Activated B cell treated with CpG ODN at 0.5 μM for 24 hours (primary cell): ENCODE results near the gene B3GALT2. TPM values are rescaled to one million over a fixed set of nuclear protein-coding genes. Genes with fewer than 3 reads are reported as not detected.

ENCODE experiments used
- ATAC-seq: fragments of 200-7000 bp; cut with Tn5 transposase; one replicate; pipeline ENCODE4 v1.10.0; 2021; ENCODE audit warnings: low read depth, mild to moderate bottlenecking, moderate library complexity
- CTCF ChIA-PET: fragments of 350-600 bp; sonication (Branson Sonifier 250); formaldehyde crosslinking; loops from one replicate; lab custom pipeline; 2021; ENCODE audit warnings: antibody characterized with exemption; lab: Charles Lee
- POLR2A ChIA-PET: fragments of 350-600 bp; sonication (Branson Sonifier 250); formaldehyde crosslinking; loops from one replicate; lab custom pipeline; 2021; ENCODE audit warnings: antibody characterized with exemption; lab: Charles Lee
- DNase-seq: peaks from one replicate; pipeline ENCODE4 v3.0.0; 2022
- H3K27ac Mint-ChIP-seq: one replicate; pipeline ENCODE4 v1.8.0; 2020; ENCODE audit warnings: mixed read lengths
- H3K27me3 Mint-ChIP-seq: one replicate; pipeline ENCODE4 v1.8.0; 2021; ENCODE audit warnings: mixed read lengths
- H3K36me3 Mint-ChIP-seq: one replicate; pipeline ENCODE4 v1.8.0; 2021; ENCODE audit warnings: low read depth, mixed read lengths
- H3K4me1 Mint-ChIP-seq: one replicate; pipeline ENCODE4 v1.8.0; 2021; ENCODE audit warnings: mixed read lengths
- H3K4me3 Mint-ChIP-seq: one replicate; pipeline ENCODE4 v1.8.0; 2020; ENCODE audit warnings: mild to moderate bottlenecking, mixed read lengths
- H3K9me3 Mint-ChIP-seq: one replicate; pipeline ENCODE4 v1.8.0; 2020; ENCODE audit warnings: mixed read lengths
- intact Hi-C: fragments of 100-400 bp; cut with micrococcal nuclease; formaldehyde crosslinking; loops from one replicate; pipeline ENCODE4 v1.15.1; 2024
- total RNA-seq: library from RNA; stranded (reverse); gene quantifications from 2 replicates; pipeline ENCODE4 v1.2.3, GENCODE V29; 2022
- TF ChIP-seq, protein P1 (sequence below): fragments of 200-600 bp; IDR thresholded peaks from one replicate; pipeline ENCODE4 v1.8.0; 2022; ENCODE audit warnings: antibody characterized with exemption, mild to moderate bottlenecking

B3GALT2 gene
- total RNA-seq, 1 donor from 2014 or later: not detected

DNA sequence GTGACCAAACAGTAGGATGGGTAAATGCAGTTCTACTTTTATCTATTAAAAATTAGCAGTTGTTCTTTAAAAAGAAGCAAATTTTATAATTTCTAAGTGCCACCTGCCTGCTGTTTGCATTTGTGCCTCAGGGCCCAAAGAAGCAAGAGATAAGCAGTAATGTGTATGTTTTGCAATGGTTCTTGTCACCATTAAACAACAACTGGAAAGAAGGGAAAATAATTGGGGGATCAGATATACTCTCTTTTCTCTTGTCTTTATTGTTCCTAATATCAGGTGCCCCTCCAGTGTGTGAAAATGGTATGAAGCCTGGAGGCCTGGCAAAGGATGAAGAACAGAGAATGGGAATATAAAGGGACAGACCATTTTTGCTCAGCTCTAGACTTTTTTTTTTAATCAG, 9.6 kb downstream of the B3GALT2 start:
- DNase-seq (no peak), ATAC-seq (no peak)
- no peak overlapping the region for H3K27ac Mint-ChIP-seq
- no peaks in the 10 kb centered on the region for H3K9me3 Mint-ChIP-seq
- ChIA-PET POLR2A (interaction anchor here (0.7 kb wide), 1 partner anchor 77 kb away, joined by 7 read pairs; no protein-coding TSS in a partner anchor), CTCF (no interaction called here)
- TF ChIP-seq, protein P1, sequence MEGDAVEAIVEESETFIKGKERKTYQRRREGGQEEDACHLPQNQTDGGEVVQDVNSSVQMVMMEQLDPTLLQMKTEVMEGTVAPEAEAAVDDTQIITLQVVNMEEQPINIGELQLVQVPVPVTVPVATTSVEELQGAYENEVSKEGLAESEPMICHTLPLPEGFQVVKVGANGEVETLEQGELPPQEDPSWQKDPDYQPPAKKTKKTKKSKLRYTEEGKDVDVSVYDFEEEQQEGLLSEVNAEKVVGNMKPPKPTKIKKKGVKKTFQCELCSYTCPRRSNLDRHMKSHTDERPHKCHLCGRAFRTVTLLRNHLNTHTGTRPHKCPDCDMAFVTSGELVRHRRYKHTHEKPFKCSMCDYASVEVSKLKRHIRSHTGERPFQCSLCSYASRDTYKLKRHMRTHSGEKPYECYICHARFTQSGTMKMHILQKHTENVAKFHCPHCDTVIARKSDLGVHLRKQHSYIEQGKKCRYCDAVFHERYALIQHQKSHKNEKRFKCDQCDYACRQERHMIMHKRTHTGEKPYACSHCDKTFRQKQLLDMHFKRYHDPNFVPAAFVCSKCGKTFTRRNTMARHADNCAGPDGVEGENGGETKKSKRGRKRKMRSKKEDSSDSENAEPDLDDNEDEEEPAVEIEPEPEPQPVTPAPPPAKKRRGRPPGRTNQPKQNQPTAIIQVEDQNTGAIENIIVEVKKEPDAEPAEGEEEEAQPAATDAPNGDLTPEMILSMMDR: no peak
- H3K27me3 Mint-ChIP-seq: no peaks in the 10 kb centered on the region
- H3K36me3 Mint-ChIP-seq: peaks cover 19% of the 10 kb centered on the region
- H3K4me1 Mint-ChIP-seq: peaks cover 2% of the 10 kb centered on the region
- H3K4me3 Mint-ChIP-seq: no peak overlapping the region
- intact Hi-C loops: no loop called here

DNA sequence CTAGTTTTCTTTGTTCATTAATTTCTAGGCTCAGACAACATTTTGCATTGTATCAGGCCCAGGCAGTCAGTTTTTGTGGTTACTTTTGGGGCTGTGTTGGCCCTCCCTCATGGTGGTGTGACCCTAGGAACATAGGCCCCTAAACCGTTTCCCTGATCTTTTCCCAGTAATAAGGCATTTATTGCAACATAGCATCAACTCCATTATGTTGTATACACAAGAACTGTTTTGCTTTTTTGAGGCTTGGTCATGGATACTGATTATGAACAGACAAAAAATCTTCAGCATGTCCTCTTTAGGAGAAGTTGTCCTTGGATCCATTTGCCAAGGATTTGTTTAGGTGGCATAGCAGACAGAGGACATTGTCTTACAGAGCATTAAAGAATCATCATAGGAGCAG, 10.3 kb downstream of the B3GALT2 start:
- no peak for DNase-seq
- TF ChIP-seq, protein P1: no peak
- Mint-ChIP-seq H3K4me3 (no peak overlapping the region), H3K27ac (no peak overlapping the region), H3K27me3 (no peaks in the 10 kb centered on the region), H3K36me3 (peaks cover 19% of the 10 kb centered on the region), H3K9me3 (no peaks in the 10 kb centered on the region), H3K4me1 (peaks cover 2% of the 10 kb centered on the region)
- CTCF ChIA-PET: no interaction called here
- intact Hi-C loops: no loop called here
- POLR2A ChIA-PET: no interaction called here
- ATAC-seq: no peak

DNA sequence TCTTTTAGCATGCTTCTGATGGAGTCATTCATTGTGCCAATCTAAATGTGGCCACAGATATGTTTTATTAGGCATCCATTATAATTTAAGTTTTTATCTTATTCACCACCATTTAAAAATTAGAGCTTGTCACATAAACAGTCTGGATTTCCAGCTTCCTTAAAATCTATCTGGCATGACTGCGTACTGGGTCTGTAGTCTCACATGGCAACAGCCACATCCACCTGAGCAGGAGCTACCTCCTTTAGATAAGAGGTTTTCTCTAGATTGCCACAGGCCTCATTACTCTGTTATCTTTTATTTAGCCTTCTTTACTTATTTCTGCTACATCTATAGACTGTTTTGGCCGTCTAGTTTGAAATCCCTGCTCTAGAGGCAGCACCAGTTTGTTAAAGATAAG, 29.1 kb downstream of the B3GALT2 start:
- no peaks in the 10 kb centered on the region for H3K9me3 Mint-ChIP-seq
- no peak for ATAC-seq
- no peaks in the 10 kb centered on the region for H3K27me3 Mint-ChIP-seq
- DNase-seq: no peak
- intact Hi-C loops: loop anchor here (2.0 kb wide), 1 partner anchor 17 kb away; no protein-coding TSS in a partner anchor
- CTCF ChIA-PET: no interaction called here
- no peak overlapping the region for H3K27ac Mint-ChIP-seq
- TF ChIP-seq, protein P1: no peak
- H3K4me3 Mint-ChIP-seq: no peak overlapping the region
- POLR2A ChIA-PET: no interaction called here
- peaks cover 47% of the 10 kb centered on the region for H3K36me3 Mint-ChIP-seq
- H3K4me1 Mint-ChIP-seq: peaks cover 3% of the 10 kb centered on the region

DNA sequence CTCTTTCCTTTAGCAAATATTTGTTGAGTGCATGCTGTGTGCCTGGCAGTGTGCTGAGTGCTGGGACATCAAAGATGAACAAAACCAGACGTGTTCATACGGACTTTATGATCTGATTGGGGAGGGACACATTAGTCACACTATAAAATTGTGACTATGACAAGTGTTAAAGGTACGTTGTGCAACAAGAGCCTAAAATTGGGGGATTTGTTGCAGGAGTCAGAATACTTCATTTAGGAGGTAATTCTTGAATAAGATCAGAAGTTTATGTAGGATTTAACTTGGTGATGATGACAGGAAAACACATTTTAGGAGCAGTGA, 29.6 kb downstream of the B3GALT2 start:
- TF ChIP-seq, protein P1: no peak
- no peaks in the 10 kb centered on the region for H3K9me3 Mint-ChIP-seq
- no peak overlapping the region for H3K4me3 Mint-ChIP-seq
- ChIA-PET POLR2A (no interaction called here), CTCF (no interaction called here)
- H3K36me3 Mint-ChIP-seq: peaks cover 50% of the 10 kb centered on the region
- DNase-seq (no peak), ATAC-seq (no peak)
- no peaks in the 10 kb centered on the region for H3K27me3 Mint-ChIP-seq
- H3K27ac Mint-ChIP-seq: no peak overlapping the region
- H3K4me1 Mint-ChIP-seq: peaks cover 3% of the 10 kb centered on the region
- intact Hi-C loops: loop anchor here (2.0 kb wide), 1 partner anchor 16 kb away; no protein-coding TSS in a partner anchor

DNA sequence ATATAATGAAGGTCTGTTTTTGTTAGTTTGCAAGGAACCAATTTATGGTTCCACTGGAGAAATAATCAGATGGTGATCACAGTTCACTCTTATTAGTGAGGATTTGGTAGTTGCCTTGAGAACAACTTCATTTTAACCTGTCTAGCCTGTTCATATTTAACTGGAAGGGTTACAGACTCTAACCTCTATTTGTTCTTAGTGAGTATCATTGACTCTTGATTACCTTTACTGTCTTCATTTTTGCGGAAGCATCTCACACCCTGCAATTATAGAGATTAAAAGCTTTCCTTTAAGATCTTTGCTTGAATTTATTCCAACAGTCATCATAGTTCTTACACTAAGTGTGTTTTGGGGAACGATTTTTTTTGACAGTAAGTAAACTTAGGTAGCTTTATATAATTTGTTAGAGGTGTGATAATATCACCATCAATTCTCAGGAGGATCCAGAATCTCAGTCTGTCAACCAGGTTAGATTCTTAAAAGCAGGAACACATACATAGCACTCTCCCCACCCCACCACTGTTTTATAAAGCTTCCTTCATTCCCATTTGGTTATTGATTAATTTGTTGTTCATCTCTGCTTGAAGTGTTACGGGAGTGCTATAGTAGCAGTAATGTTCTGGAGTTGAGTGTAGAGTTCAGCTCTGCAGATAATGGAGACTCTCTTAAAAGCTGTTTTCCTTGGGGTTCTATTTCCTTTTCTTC, 30.1 kb downstream of the B3GALT2 start:
- no peak overlapping the region for H3K27ac Mint-ChIP-seq
- peaks cover 3% of the 10 kb centered on the region for H3K4me1 Mint-ChIP-seq
- H3K9me3 Mint-ChIP-seq: no peaks in the 10 kb centered on the region
- peaks cover 53% of the 10 kb centered on the region for H3K36me3 Mint-ChIP-seq
- POLR2A ChIA-PET: no interaction called here
- no peaks in the 10 kb centered on the region for H3K27me3 Mint-ChIP-seq
- no peak overlapping the region for H3K4me3 Mint-ChIP-seq
- intact Hi-C loops: loop anchor here (2.0 kb wide), 1 partner anchor 15 kb away; no protein-coding TSS in a partner anchor
- TF ChIP-seq, protein P1: no peak
- ATAC-seq: no peak
- no peak for DNase-seq
- CTCF ChIA-PET: no interaction called here
